ENCODE data around the gene FGGY. TPM values are rescaled to one million over a fixed set of nuclear protein-coding genes. Genes with fewer than 3 reads are reported as not detected.

Gene FGGY
- total RNA-seq, 1 experiment from 2014 or later, result 14.6 TPM

DNA sequence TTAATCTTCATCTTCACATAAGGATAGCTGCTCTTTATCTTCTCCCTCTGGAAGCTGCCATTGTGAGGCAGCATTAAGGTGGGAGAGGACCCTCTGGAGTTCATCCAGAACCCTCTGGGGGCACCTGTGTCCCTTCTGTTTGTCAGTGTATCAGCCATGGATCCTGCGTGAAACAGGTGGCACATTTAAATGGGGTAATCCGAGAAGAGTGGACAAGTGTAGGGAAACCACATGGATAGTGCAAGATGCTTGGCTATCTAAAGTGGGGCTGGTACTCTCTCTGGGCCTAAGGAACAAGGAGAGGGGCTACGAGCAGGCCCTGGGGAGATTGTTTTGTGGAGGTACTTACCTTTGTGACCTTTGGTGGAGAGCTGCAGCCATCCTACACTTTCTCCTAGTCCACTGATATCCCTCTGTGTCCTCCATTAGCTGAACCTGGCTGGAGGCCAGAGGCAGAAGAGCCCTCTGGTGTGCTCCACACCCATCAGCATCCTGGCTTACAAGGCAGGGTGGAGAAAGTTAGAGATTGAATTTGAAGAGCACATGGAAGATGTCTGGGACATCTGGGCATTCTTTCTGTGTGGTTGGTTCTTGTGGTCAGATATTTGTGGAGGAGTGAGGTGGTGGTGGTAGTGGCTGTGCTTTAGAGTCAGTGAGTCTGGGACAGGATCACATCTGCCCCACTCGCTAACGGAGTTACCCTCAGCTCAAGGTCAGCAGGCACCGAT, 117.7 kb downstream of the FGGY start:
- Histone ChIP-seq H4K20me1 (ENCODE audit: control insufficient read depth, insufficient read depth, insufficient read length) (no peaks in the 10 kb centered on the region), H2BK15ac (ENCODE audit: low read depth, low read length) (no peak overlapping the region), H3K18ac (ENCODE audit: insufficient read length, low read depth, low read length) (no peak overlapping the region), H3K56ac (ENCODE audit: insufficient read length, low read depth, low read length) (no peak overlapping the region), H3K23me2 (ENCODE audit: insufficient read length, low read depth, low read length, poor library complexity, severe bottlenecking) (no peaks in the 10 kb centered on the region), H3K27ac (ENCODE audit: insufficient read length, low read depth, low read length) (no peak overlapping the region), H3K9me3 (ENCODE audit: control insufficient read depth, low read depth, low read length) (no peaks in the 10 kb centered on the region), H3K79me1 (ENCODE audit: insufficient read depth, low read depth, low read length, poor library complexity, severe bottlenecking) (no peaks in the 10 kb centered on the region), H3K79me2 (ENCODE audit: insufficient read depth, low read length) (no peaks in the 10 kb centered on the region), H3K4ac (ENCODE audit: low read depth, low read length) (no peak overlapping the region), H3K27me3 (ENCODE audit: insufficient read depth, low read length) (no peaks in the 10 kb centered on the region), H2BK120ac (ENCODE audit: low read depth, low read length, poor library complexity, severe bottlenecking) (no peak overlapping the region), H3K4me2 (ENCODE audit: insufficient read depth, insufficient read length, low read length) (no peak overlapping the region), H4K5ac (ENCODE audit: insufficient read length, low read depth, low read length) (no peak overlapping the region), H2BK20ac (ENCODE audit: low read depth, low read length, poor library complexity, severe bottlenecking) (no peak overlapping the region), H3K4me1 (ENCODE audit: insufficient read depth, low read length) (peaks cover 4% of the 10 kb centered on the region; the same call in 1 of the 2 replicates), H2BK12ac (ENCODE audit: insufficient read length, low read depth, low read length) (no peak overlapping the region), H4K91ac (ENCODE audit: insufficient read length, low read depth, low read length) (no peak overlapping the region), H2AK5ac (ENCODE audit: insufficient read length, low read length) (no peak overlapping the region), H3T11ph (ENCODE audit: low read length) (no peak overlapping the region), H2AFZ (ENCODE audit: low read length) (no peak overlapping the region), H2BK5ac (ENCODE audit: insufficient read length, low read length) (no peak overlapping the region), H4K8ac (replicated peaks; ENCODE audit: insufficient read length, low read depth, low read length) (no peak overlapping the region), H3K14ac (ENCODE audit: insufficient read depth, low read length) (no peak overlapping the region), H3K23ac (ENCODE audit: insufficient read length, low read depth, low read length) (no peak overlapping the region), H3K9ac (ENCODE audit: extremely low read depth, insufficient read length, low read length) (no peak overlapping the region)
- peak overlapping the region in 1 of 3 experiments; percentile 45; a peak in 3 of 7 replicates for H3K27ac Mint-ChIP-seq
- H3K4me1 Mint-ChIP-seq, result peaks cover 18 to 33% of the 10 kb centered on the region in 2 experiments
- H3K4me3 Mint-ChIP-seq, result no peak overlapping the region
- H3K27me3 Mint-ChIP-seq (ENCODE audit: low read depth), result no peaks in the 10 kb centered on the region
- no peak for DNase-seq
- TF ChIP-seq CTCF (conservative IDR thresholded peaks at IDR 0.05), result no peak
- H3K9me3 Mint-ChIP-seq, result no peaks in the 10 kb centered on the region
- WGBS (ENCODE audit: extremely low coverage, insufficient read length, low lambda C conversion rate), result no CpG with 5 or more reads among the region's 6 CpGs
- H3K36me3 Mint-ChIP-seq (ENCODE audit: insufficient read depth in 1 of 3, low read depth in 3 of 3), result no peaks in the 10 kb centered on the region; a peak in 1 of 7 replicates
